HFF-Myc (cell line): ENCODE data around the gene TULP4.
"Not testable (repeated sequence)": the region's sequence is repeated elsewhere in the genome, so short reads cannot be mapped to it uniquely, and the experiment has no call there.

Experiments
- DNase-seq: peaks from one replicate; pipeline ENCODE4 v3.0.0-alpha.2; 2011; ENCODE audit warnings: low read depth; ENCODE audit errors: extremely low read depth
- H3K4me3 ChIP-seq: replicated peaks from 2 replicates; pipeline ENCODE4 v1.5.1; 2011; ENCODE audit warnings: low read depth, mild to moderate bottlenecking, control low read depth, low read length
- TF ChIP-seq, protein P1 (sequence below): IDR thresholded peaks from 2 replicates; pipeline ENCODE4 v1.5.1; 2012; ENCODE audit warnings: mild to moderate bottlenecking, low read depth, low read length, control low read depth; ENCODE audit errors: missing control alignments

The TULP4 gene

DNA sequence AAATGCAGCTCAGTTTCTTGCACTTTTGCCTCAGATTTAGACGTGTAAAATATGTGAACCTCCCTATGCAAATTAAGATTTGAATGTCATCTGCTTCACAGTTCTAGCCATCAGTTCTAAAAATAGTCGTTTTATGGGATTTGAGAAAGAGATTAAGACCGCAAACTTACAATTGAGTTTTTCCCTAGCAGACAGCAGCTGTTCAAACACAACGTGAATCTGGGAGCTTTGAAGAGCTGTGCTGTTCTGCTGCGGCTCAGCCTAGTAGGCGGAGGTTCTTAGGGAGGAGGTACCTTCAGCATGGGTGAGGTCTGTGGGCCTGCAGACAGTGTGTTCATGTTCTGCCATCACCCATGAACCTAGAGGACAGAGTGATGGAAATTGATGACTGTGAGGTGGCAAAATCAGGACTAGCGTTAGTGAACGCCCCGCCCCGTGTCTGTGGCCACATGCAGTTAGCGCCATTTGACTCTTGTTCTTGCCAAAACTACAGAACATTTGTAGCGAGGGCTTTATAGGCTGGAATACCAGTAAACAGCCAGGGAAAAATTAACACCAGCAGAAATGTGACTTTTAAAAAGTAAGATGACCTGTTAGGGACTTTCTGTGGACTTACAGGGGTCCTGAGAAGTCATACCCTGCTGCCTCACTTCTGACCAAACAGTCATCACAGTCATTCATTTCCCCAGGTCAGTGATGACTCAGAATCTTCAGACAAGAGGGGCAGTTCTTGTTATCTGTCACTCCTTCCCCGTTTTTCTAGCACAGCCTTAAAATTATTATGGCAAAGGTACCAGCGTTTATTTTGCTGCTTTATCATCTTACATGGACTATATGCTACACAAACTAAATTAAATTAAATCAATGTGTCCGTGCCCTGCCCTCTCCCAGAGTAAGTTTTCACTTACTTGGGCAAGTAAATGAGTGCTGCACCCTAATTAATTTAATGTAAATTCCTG lies 163.4 kb downstream of the TULP4 start:
- TF ChIP-seq, protein P1, sequence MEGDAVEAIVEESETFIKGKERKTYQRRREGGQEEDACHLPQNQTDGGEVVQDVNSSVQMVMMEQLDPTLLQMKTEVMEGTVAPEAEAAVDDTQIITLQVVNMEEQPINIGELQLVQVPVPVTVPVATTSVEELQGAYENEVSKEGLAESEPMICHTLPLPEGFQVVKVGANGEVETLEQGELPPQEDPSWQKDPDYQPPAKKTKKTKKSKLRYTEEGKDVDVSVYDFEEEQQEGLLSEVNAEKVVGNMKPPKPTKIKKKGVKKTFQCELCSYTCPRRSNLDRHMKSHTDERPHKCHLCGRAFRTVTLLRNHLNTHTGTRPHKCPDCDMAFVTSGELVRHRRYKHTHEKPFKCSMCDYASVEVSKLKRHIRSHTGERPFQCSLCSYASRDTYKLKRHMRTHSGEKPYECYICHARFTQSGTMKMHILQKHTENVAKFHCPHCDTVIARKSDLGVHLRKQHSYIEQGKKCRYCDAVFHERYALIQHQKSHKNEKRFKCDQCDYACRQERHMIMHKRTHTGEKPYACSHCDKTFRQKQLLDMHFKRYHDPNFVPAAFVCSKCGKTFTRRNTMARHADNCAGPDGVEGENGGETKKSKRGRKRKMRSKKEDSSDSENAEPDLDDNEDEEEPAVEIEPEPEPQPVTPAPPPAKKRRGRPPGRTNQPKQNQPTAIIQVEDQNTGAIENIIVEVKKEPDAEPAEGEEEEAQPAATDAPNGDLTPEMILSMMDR, result no peak
- no peak overlapping the region for H3K4me3 ChIP-seq
- DNase-seq, result no peak

DNA sequence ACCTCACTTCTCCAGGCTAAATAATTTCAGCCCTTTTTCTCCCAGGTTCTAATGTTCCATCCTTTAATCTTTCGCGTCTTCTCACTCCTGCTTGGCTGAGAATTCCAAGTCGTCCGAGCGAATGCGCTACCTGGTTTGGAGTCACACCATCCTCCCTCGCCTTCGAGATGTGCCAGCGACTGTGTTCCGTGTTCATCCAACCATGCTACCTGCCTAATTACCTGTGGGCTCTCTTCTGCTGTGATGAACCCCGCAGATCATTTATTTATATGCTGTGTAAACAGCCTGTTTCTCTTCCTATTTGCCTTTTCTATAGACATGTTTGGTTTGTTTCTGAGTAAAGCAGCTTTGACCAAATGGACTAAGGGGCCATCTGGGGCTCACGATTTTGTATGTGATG lies 164.1 kb downstream of the TULP4 start:
- TF ChIP-seq, protein P1, result no peak
- H3K4me3 ChIP-seq, result no peak overlapping the region
- DNase-seq, result no peak

GRCh38 chr6:158477722-158478121 lies 165.5 kb downstream of the TULP4 start:
- DNase-seq, H3K4me3 ChIP-seq: not testable (repeated sequence)

GRCh38 chr6:158480989-158481388 lies 168.7 kb downstream of the TULP4 start:
- no peak overlapping the region for H3K4me3 ChIP-seq
- no peak for DNase-seq
- TF ChIP-seq, protein P1, result no peak

DNA sequence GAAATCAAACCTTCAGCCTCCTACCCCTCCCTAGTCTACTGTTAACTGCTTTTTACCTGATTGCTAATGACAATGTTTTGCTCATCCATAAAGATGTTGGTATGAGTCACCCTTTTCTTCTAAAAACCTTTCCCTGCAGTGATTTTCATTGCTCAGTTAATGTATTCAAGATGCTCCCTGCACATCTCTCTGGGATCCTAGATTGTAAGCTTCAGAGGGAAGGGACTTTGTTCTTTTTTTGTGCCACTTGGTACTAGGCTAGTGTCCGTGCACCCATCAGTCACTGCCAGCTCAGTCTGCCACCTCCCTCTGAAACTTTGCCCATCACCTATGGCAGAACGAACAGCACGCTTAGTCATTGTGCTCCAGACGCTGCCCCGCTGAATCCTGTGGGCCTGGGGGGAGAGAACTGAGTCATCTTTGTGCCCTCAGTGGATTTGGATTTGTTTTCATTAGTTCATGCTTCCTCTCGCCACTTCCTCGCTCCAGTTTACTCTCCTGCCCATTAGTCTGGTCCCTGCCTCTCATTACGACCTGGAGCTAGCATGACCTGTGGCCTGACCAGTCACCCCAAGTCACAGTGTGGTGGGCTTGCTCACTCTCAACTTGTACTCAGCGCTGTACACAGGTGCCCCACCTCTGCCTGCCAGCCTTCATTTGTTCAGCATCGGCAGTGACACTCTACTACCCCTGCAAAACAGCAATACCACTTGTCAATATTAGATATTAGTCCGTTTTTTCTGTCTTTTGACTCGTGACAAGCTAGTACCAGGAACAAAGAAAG lies 169.6 kb downstream of the TULP4 start:
- H3K4me3 ChIP-seq, result no peak overlapping the region
- TF ChIP-seq, protein P1, result no peak
- DNase-seq, result peak; percentile 70

- TF ChIP-seq, protein P1, result no peak
- DNase-seq, result no peak
- no peak overlapping the region for H3K4me3 ChIP-seq
These were observed 173.2 kb downstream of the TULP4 start for GRCh38 chr6:158485431-158485830.

- DNase-seq, result no peak
- H3K4me3 ChIP-seq, result no peak overlapping the region
- TF ChIP-seq, protein P1, result no peak
These were observed 175.2 kb downstream of the TULP4 start for GRCh38 chr6:158487495-158487894.
